OCI-LY1 (cell line): Measurements from ENCODE around the gene TTLL3.

Experiments used
- H2AFZ ChIP-seq: fragments of 200-600 bp; sonication (generic), shearing (Covaris generic); 2 replicates; pipeline ENCODE4 v1.6.0; 2014; ENCODE audit warnings: antibody characterized with exemption, mild to moderate bottlenecking, low read length
- H3F3A ChIP-seq: fragments of 200-600 bp; sonication (generic), shearing (Covaris generic); 2 replicates; pipeline ENCODE4 v1.6.0; 2014; ENCODE audit warnings: mild to moderate bottlenecking, antibody characterized with exemption, low read length, moderate library complexity; ENCODE audit not compliant: insufficient read depth
- H3K27ac ChIP-seq: fragments of 200-600 bp; sonication (generic); 2 replicates; pipeline ENCODE4 v1.5.1; 2014; ENCODE audit warnings: low read length, mixed run types, mild to moderate bottlenecking, low read depth; ENCODE audit not compliant: poor library complexity, severe bottlenecking
- H3K27me3 ChIP-seq: fragments of 200-600 bp; sonication (generic); 2 replicates; pipeline ENCODE4 v1.6.0; 2014; ENCODE audit warnings: antibody characterized with exemption, mild to moderate bottlenecking, low read length, moderate library complexity; ENCODE audit not compliant: insufficient read depth
- H3K36me3 ChIP-seq: fragments of 200-600 bp; sonication (generic); 2 replicates; pipeline ENCODE4 v1.6.1; 2014; ENCODE audit warnings: mild to moderate bottlenecking, antibody characterized with exemption, low read length, moderate library complexity, mixed read lengths; ENCODE audit not compliant: insufficient read depth
- H3K4me1 ChIP-seq: fragments of 200-600 bp; sonication (generic); 2 replicates; pipeline ENCODE4 v1.5.1; 2014; ENCODE audit warnings: mild to moderate bottlenecking, low read length, moderate library complexity; ENCODE audit not compliant: insufficient read depth, severe bottlenecking
- H3K4me2 ChIP-seq: fragments of 200-600 bp; sonication (generic), shearing (Covaris generic); 2 replicates; pipeline ENCODE4 v1.6.1; 2014; ENCODE audit warnings: low read length
- H3K4me3 ChIP-seq: fragments of 200-600 bp; sonication (generic); 2 replicates; pipeline ENCODE4 v1.5.1; 2014; ENCODE audit warnings: low read length, low read depth, mild to moderate bottlenecking, mixed read lengths; ENCODE audit not compliant: poor library complexity, severe bottlenecking
- H3K79me2 ChIP-seq: fragments of 200-600 bp; shearing (Covaris generic); 2 replicates; pipeline ENCODE4 v1.6.1; 2016; ENCODE audit warnings: mixed run types, low read length, mixed read lengths; ENCODE audit not compliant: insufficient read depth
- H3K9ac ChIP-seq: fragments of 200-600 bp; sonication (generic), shearing (Covaris generic); 2 replicates; pipeline ENCODE4 v1.6.1; 2014; ENCODE audit warnings: mild to moderate bottlenecking, low read length, mixed read lengths
- H3K9me2 ChIP-seq: fragments of 200-600 bp; sonication (generic), shearing (Covaris generic); 2 replicates; pipeline ENCODE4 v1.6.1; 2014; ENCODE audit warnings: low read depth, mild to moderate bottlenecking, low read length, mixed read lengths
- H3K9me3 ChIP-seq: fragments of 200-600 bp; shearing (Covaris generic); 2 replicates; pipeline ENCODE4 v1.6.1; 2014; ENCODE audit warnings: low read length, mixed read lengths
- H4K20me1 ChIP-seq: fragments of 200-600 bp; sonication (generic), shearing (Covaris generic); 2 replicates; pipeline ENCODE4 v1.6.0; 2016; ENCODE audit warnings: mild to moderate bottlenecking, low read length; ENCODE audit not compliant: insufficient read depth
- CTCF ChIP-seq: fragments of 200-600 bp; sonication (generic), shearing (Covaris generic); IDR thresholded peaks from 2 replicates; pipeline ENCODE4 v1.5.1; 2017; ENCODE audit warnings: mild to moderate bottlenecking, antibody characterized with exemption, low read length, moderate library complexity, mixed read lengths
- EZH2 ChIP-seq: fragments of 200-600 bp; sonication (generic), shearing (Covaris generic); IDR thresholded peaks from 2 replicates; pipeline ENCODE4 v1.8.0; 2017; ENCODE audit warnings: borderline replicate concordance, mixed run types, mild to moderate bottlenecking, antibody characterized with exemption, low read length, moderate library complexity, mixed read lengths

TTLL3 gene

GRCh38 chr3:9815986-9816385, 5.9 kb downstream of the TTLL3 start:
- H3K27me3 ChIP-seq: no peaks in the 10 kb centered on the region
- TF ChIP-seq CTCF (no peak), EZH2 (no peak)
- no peak overlapping the region for H3K4me2 ChIP-seq
- no peak overlapping the region for H3K9ac ChIP-seq
- H3K9me3 ChIP-seq: no peaks in the 10 kb centered on the region
- H3K4me1 ChIP-seq: no peaks in the 10 kb centered on the region
- H2AFZ ChIP-seq: no peak overlapping the region
- no peak overlapping the region for H3K27ac ChIP-seq
- H3K4me3 ChIP-seq: no peak overlapping the region
- no peaks in the 10 kb centered on the region for H3K9me2 ChIP-seq
- H3K36me3 ChIP-seq: peaks cover 13% of the 10 kb centered on the region; the same call in 1 of the 2 replicates
- H4K20me1 ChIP-seq: no peaks in the 10 kb centered on the region
- no peaks in the 10 kb centered on the region for H3K79me2 ChIP-seq
- no peaks in the 10 kb centered on the region; the same call in 1 of the 2 replicates for H3F3A ChIP-seq

GRCh38 chr3:9817436-9817835, 7.4 kb downstream of the TTLL3 start:
- no peaks in the 10 kb centered on the region for H3K4me1 ChIP-seq
- peaks cover 7% of the 10 kb centered on the region; the same call in 1 of the 2 replicates for H3K36me3 ChIP-seq
- no peaks in the 10 kb centered on the region for H3K79me2 ChIP-seq
- no peak overlapping the region for H2AFZ ChIP-seq
- H3K27me3 ChIP-seq: no peaks in the 10 kb centered on the region
- no peak overlapping the region for H3K27ac ChIP-seq
- no peak overlapping the region for H3K4me3 ChIP-seq
- H4K20me1 ChIP-seq: no peaks in the 10 kb centered on the region
- TF ChIP-seq CTCF (no peak), EZH2 (no peak)
- H3K4me2 ChIP-seq: no peak overlapping the region
- no peak overlapping the region for H3K9ac ChIP-seq
- no peaks in the 10 kb centered on the region for H3K9me3 ChIP-seq
- H3K9me2 ChIP-seq: no peaks in the 10 kb centered on the region
- no peaks in the 10 kb centered on the region for H3F3A ChIP-seq

- Histone ChIP-seq H3K9me3 (no peaks in the 10 kb centered on the region), H3K4me2 (no peak overlapping the region), H3K36me3 (no peaks in the 10 kb centered on the region), H3K27ac (no peak overlapping the region), H3K4me1 (no peaks in the 10 kb centered on the region), H3K9ac (no peak overlapping the region), H2AFZ (no peak overlapping the region), H4K20me1 (no peaks in the 10 kb centered on the region), H3K79me2 (no peaks in the 10 kb centered on the region), H3K9me2 (no peaks in the 10 kb centered on the region), H3F3A (no peaks in the 10 kb centered on the region), H3K27me3 (no peaks in the 10 kb centered on the region), H3K4me3 (no peak overlapping the region)
- TF ChIP-seq EZH2: no peak
- TF ChIP-seq CTCF: no peak
Measured at GRCh38 chr3:9818666-9819335, 8.7 kb downstream of the TTLL3 start.
